CD4-positive, alpha-beta T cell treated with Interleukin-21 for 1 hour (primary cell): ENCODE results near the gene ADGRE1.
"Not testable (repeated sequence)": the region's sequence is repeated elsewhere in the genome, so short reads cannot be mapped to it uniquely, and the experiment has no call there.

ENCODE experiments used
- DNase-seq: peaks from one replicate; pipeline ENCODE4 v3.0.0-alpha.2; 2020

Gene ADGRE1

GRCh38 chr19:6887316-6887715 lies at the start of gene ADGRE1:
TSS of gene ADGRE1 (plus strand) at chr19:6887579. CDS start at chr19:6887609, 30 bp downstream.
- DNase-seq, result no peak

- no peak for DNase-seq
These were observed 49.2 kb upstream of the ADGRE1 start for GRCh38 chr19:6838062-6838655.

- DNase-seq, result no peak
These were observed 44.3 kb upstream of the ADGRE1 start for GRCh38 chr19:6842871-6843607.

- DNase-seq, result no peak
These were observed 39.6 kb upstream of the ADGRE1 start for GRCh38 chr19:6847828-6848200.

- DNase-seq, result no peak
These were observed 38.4 kb upstream of the ADGRE1 start for GRCh38 chr19:6848986-6849385.

DNA sequence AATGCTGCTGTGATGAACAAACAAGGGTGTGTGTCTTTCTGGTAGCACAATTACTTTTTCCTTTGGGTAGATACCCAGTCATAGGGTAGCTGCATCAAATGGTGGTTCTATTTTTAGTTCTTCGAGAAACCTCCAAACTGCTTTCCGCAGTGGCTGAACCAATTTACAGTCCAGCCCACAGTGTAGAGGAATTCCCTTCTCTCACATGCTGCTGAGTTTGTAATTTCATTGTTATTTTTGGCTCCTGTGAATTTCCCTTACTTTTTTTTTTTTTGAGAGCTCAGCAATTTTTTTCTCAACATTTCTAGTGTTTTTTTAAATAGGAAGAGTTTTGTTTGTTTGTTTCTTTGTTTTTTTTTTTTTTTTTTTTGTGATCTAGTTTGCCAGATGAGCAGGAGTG lies 37.5 kb upstream of the ADGRE1 start:
- no peak for DNase-seq

DNA sequence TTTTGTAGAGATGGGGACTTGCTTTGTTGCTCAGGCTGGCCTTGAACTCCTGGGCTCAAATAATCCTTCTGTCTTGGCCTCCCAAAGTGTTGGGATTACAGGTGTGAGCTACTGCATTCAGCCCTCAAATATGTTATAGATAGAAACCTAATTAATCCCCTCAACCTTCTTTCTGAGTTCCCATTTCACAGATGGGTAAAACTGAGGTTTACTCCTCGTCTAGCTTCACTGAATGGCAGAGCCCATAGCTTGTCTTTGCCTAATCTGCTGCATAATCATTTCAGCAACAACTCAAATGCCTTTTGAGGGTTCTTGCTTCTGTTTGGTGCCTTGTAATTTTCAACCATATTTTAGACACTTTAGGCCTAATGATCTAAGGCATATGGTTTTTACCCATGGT lies 36.0 kb upstream of the ADGRE1 start:
- no peak for DNase-seq

DNA sequence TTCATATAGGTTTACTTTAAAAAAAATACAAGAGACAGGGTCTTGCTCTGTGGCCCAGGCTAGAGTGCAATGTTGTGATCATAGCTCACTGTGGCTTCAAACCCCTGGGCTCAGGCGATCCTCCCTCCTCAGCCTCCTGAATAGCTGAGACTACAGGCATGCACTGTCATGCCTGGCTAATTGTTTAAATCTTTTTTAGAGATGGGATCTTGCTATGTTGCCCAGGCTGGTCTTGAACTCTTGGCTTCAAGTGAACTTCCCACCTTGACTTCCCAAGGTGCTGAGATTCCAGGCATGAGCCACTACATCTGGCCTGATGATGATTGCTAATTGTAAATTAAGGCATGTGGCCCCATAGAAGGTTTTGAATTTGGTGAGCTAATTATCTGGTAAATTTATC lies 35.4 kb upstream of the ADGRE1 start:
- DNase-seq, result no peak

- DNase-seq, result no peak
These were observed 33.5 kb upstream of the ADGRE1 start for GRCh38 chr19:6853868-6854267.

DNA sequence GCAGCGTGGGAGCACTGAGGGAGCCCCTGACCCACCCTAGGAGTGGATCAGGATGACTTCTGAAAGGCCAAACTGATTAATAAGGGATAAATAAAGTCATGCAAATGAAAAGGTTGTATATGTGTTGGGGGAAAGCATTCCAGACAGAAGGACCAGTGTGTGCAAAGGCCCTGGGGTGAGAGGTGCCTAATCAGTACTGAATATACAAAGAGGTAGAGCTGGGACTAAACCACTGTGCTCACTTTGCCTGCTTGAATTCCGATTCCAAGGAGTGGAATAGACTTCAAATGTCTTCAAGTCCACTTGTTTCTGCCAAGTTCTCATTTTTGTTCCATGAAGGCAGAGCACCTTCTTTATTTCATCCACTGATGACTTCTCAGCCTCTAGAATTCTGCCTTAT lies 32.6 kb upstream of the ADGRE1 start:
- DNase-seq, result no peak

GRCh38 chr19:6856749-6857372 lies 30.5 kb upstream of the ADGRE1 start:
- no peak for DNase-seq

- no peak for DNase-seq
These were observed 25.6 kb upstream of the ADGRE1 start for GRCh38 chr19:6861683-6862286.

- DNase-seq, result peak; percentile 95
These were observed 24.7 kb upstream of the ADGRE1 start for GRCh38 chr19:6862673-6863078.

DNA sequence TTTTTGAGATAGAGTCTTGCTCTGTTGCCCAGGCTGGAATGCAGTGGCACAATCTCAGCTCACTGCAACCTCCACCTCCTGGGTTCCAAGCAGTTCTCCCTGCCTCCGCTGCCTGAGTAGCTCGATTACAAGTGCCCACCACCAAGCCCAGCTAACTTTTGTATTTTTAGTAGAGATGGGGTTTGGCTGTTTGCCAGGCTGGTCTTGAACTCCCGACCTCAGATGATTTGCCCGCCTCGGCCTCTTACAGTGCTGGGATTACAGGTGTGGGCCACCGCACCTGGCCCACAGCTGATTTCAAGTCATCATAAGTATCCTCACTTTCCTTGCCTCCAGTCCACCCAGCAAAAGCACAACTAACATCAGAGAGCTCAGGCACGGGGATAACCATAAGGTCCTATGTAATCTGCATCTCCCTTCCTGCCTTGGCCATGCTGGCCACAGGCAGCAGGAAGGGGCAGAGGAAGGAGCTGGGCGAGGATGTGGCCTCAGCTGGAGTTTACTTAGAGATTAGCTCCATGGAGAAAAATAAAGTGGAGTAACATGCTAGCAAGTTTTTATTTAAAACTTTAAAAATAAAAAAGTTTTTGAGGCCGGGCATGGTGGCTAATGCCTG lies 22.9 kb upstream of the ADGRE1 start:
- DNase-seq, result no peak

- DNase-seq, result no peak
These were observed 21.5 kb upstream of the ADGRE1 start for GRCh38 chr19:6865849-6866248.

DNA sequence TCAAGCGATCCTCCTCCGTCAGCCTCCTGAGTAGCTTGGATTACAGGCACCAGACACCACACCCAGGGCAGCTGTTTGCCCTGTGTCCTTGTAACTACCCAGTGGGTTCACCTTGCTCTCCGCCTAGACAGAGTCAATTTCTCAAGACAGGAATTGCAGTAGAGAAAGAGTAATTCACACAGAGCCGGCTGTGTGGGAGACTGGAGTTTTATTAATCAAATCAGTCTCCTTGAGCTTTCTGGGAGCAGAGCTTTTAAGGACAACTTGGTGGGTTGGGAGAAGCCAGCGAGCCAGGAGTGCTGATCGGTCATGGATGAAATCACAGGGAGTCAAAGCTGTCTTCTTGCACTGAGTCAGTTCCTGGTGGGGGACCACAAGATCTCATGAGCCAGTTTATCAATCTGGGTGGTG lies 20.6 kb upstream of the ADGRE1 start:
- DNase-seq, result no peak

DNA sequence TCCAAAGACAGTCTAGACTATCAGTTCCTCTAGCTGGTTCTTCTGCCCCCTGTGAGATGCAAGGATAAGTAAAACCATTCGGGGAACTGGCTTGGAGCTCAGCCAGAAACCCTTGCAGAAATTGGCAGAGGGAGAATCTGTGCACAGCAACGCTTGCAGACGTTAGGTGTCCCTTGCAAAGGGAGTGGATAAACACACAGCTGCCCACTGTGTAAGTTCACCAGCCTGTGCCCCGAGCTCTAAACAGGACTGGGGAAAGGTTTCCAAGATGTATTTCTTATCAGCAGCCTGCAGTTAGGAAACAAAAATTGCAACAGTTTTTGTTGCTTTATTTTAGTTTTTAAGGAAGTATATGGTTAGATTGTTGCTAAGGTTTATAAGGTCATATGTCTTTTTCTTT lies 19.0 kb upstream of the ADGRE1 start:
- DNase-seq, result no peak

- DNase-seq, result not testable (repeated sequence)
These were observed 18.1 kb upstream of the ADGRE1 start for GRCh38 chr19:6869151-6869882.

DNA sequence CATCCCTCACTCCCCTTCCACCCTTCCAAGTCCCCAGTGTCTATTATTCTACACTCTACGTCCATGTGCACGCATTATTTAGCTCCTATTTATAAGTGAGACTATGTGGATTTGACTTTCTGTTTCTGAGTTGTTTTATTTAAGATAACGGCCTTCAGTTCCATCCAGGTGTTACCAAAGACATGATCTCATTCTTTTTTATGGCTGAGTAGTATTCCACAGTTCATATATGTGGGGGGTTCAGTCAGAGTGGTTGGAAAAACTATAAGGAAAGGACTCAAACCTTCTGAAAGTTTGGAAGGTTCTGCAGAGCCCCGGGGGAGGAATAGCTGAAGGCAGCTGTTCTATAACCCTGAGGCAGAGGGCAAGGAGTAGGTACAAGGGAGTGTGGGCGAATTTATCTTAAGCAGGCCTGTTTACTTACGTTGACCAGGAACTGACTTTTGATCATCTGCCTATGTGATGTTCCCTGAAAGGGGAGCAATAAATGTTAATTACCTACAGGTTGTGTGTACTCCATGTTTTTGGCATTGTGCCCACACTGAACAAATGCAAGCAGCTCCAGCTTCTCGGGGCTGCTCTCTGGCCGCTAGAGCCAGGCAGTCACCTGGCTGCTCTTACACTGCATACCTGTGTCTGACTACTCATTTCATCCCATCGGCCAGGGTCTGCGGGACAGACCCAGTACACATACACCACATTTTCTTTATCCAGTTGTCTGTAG lies 13.5 kb upstream of the ADGRE1 start:
- DNase-seq, result no peak

GRCh38 chr19:6875218-6875617 lies 12.2 kb upstream of the ADGRE1 start:
- no peak for DNase-seq

DNA sequence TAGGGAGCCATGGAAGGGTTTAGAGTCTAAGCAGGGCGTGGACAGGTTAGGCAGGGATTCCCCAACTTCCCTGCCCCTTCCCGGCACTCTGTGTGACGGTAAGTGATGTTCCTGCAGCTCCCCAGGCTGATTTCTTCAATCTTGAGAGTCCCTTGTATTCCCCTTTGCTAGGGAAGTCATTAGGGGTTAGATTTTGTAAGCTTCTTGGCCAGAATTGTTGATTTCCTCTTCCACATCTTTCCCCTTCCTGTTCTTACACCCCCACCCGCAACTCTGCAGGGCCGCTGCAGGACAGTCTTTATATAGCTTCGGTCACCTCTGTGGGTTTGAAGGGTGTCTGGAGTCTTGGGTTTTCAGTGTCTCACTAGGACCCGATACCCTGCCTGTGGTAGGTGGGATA lies 10.6 kb upstream of the ADGRE1 start:
- DNase-seq, result no peak

- DNase-seq, result no peak
These were observed 9.6 kb upstream of the ADGRE1 start for GRCh38 chr19:6877766-6878165.
